Neuronal stem cell (in vitro differentiated cells): ENCODE measurements around the gene IL6R.

ENCODE experiments used
- DNase-seq: peaks from one replicate; pipeline ENCODE4 v3.0.0-alpha.2; 2013; ENCODE audit warnings: low spot score
- H2AFZ ChIP-seq: one replicate; pipeline ENCODE4 v1.6.1; 2013; ENCODE audit warnings: mild to moderate bottlenecking, low read length, inconsistent platforms
- H2AK5ac ChIP-seq: 2 replicates; pipeline ENCODE4 v1.6.1; 2013; ENCODE audit warnings: low read depth, mild to moderate bottlenecking, inconsistent platforms, low read length, moderate library complexity, mixed read lengths
- H2BK120ac ChIP-seq: 2 replicates; pipeline ENCODE4 v1.6.1; 2013; ENCODE audit warnings: low read depth, mild to moderate bottlenecking, inconsistent platforms, low read length, moderate library complexity, mixed read lengths
- H2BK12ac ChIP-seq: one replicate; pipeline ENCODE4 v1.6.1; 2013; ENCODE audit warnings: low read length, inconsistent platforms
- H2BK15ac ChIP-seq: 2 replicates; pipeline ENCODE4 v1.6.1; 2013; ENCODE audit warnings: mild to moderate bottlenecking, low read length, inconsistent platforms, mixed read lengths
- H2BK5ac ChIP-seq: one replicate; pipeline ENCODE4 v1.6.1; 2013; ENCODE audit warnings: inconsistent platforms, mild to moderate bottlenecking, low read length, moderate library complexity
- H3K14ac ChIP-seq: one replicate; pipeline ENCODE4 v1.6.1; 2013; ENCODE audit warnings: low read length, inconsistent platforms
- H3K18ac ChIP-seq: 2 replicates; pipeline ENCODE4 v1.6.1; 2013; ENCODE audit warnings: low read length, inconsistent platforms
- H3K23ac ChIP-seq: 2 replicates; pipeline ENCODE4 v1.6.1; 2013; ENCODE audit warnings: low read depth, mild to moderate bottlenecking, mixed read lengths, low read length, inconsistent platforms; ENCODE audit not compliant: poor library complexity
- H3K27ac ChIP-seq: replicated peaks from 3 replicates; pipeline ENCODE4 v1.5.1; 2013; ENCODE audit warnings: low read length, inconsistent platforms
- H3K27me3 ChIP-seq, 3 experiments: 2 replicates each; pipeline ENCODE4 v1.6.1; 2013; ENCODE audit warnings: low read length in 3 of 3, mild to moderate bottlenecking in 2 of 3, inconsistent platforms in 1 of 3, low read depth in 1 of 3, mixed read lengths in 1 of 3, moderate library complexity in 1 of 3; ENCODE audit not compliant: control insufficient read depth in 3 of 3, insufficient read depth in 3 of 3
- H3K36me3 ChIP-seq, 2 donors: replicated peaks in 1 of 2; 2 replicates each; pipeline ENCODE4 v1.6.1; 2013; ENCODE audit warnings: low read length in 2 of 2; ENCODE audit not compliant: control insufficient read depth in 2 of 2, insufficient read depth in 2 of 2
- H3K4ac ChIP-seq: 2 replicates; pipeline ENCODE4 v1.6.1; 2013; ENCODE audit warnings: inconsistent platforms, mild to moderate bottlenecking, low read length, moderate library complexity
- H3K4me1 ChIP-seq, 2 donors: 1 replicate in 1 of 2; 2 replicates in 1 of 2; pipeline ENCODE4 v1.6.1; 2013; ENCODE audit warnings: low read length in 2 of 2, low read depth in 1 of 2; ENCODE audit not compliant: control insufficient read depth in 2 of 2, insufficient read depth in 1 of 2
- H3K4me2 ChIP-seq: one replicate; pipeline ENCODE4 v1.6.1; 2013; ENCODE audit warnings: mild to moderate bottlenecking, low read length, inconsistent platforms; ENCODE audit not compliant: insufficient read depth, poor library complexity, severe bottlenecking
- H3K4me3 ChIP-seq, 2 donors: 2 replicates each; pipeline ENCODE4 v1.5.1; 2013; ENCODE audit warnings: low read length in 2 of 2, mild to moderate bottlenecking in 2 of 2, inconsistent platforms in 1 of 2, moderate library complexity in 1 of 2
- H3K79me1 ChIP-seq: one replicate; pipeline ENCODE4 v1.6.1; 2013; ENCODE audit warnings: low read depth, mild to moderate bottlenecking, inconsistent platforms, low read length, moderate library complexity
- H3K9ac ChIP-seq: one replicate; pipeline ENCODE4 v1.6.1; 2013; ENCODE audit warnings: mild to moderate bottlenecking, low read depth, low read length, inconsistent platforms; ENCODE audit not compliant: poor library complexity
- H3K9me3 ChIP-seq, 2 donors: replicated peaks in 1 of 2; 2 replicates each; pipeline versions ENCODE3 to v1.6.1; 2013; ENCODE audit warnings: low read length in 2 of 2, mild to moderate bottlenecking in 2 of 2, inconsistent platforms in 1 of 2, low read depth in 1 of 2, mixed read lengths in 1 of 2, moderate library complexity in 1 of 2; ENCODE audit not compliant: control insufficient read depth in 2 of 2, insufficient read depth in 1 of 2
- H4K8ac ChIP-seq: one replicate; pipeline ENCODE4 v1.6.1; 2013; ENCODE audit warnings: low read depth, mild to moderate bottlenecking, inconsistent platforms, low read length, moderate library complexity
- H4K91ac ChIP-seq: one replicate; pipeline ENCODE4 v1.6.1; 2013; ENCODE audit warnings: low read length, low read depth, mild to moderate bottlenecking, inconsistent platforms; ENCODE audit not compliant: poor library complexity
- WGBS, 2 donors: extraction: QIAGEN DNeasy Blood & Tissue Kit; methylation state at CpG; one replicate each; pipeline ENCODE4 v1.1.7; 2013; ENCODE audit warnings: missing lambda C conversion rate in 2 of 2, mixed read lengths in 1 of 2; ENCODE audit not compliant: insufficient read length in 2 of 2, insufficient replicate concordance in 1 of 2; ENCODE audit errors: extremely low coverage in 2 of 2; 5-methylcytosine and 5-hydroxymethylcytosine counted together

The IL6R gene

GRCh38 chr1:154403983-154404382 is 1.2 kb upstream of the IL6R start:
- no peak overlapping the region for H3K23ac ChIP-seq
- H3K9ac ChIP-seq: no peak overlapping the region
- no peak overlapping the region for H4K91ac ChIP-seq
- no peak overlapping the region for H3K27ac ChIP-seq
- H2BK120ac ChIP-seq: no peak overlapping the region
- no peaks in the 10 kb centered on the region for H3K9me3 ChIP-seq
- no peak overlapping the region for H2BK5ac ChIP-seq
- peaks cover 4 to 77% (median 40%) of the 10 kb centered on the region in 3 experiments for H3K27me3 ChIP-seq
- H4K8ac ChIP-seq: no peak overlapping the region
- no peak overlapping the region for H3K4ac ChIP-seq
- H3K4me1 ChIP-seq: peaks cover 4 to 8% of the 10 kb centered on the region in 2 donors
- H2BK15ac ChIP-seq: no peak overlapping the region
- no peaks in the 10 kb centered on the region for H3K36me3 ChIP-seq
- H2AFZ ChIP-seq: no peak overlapping the region
- H3K79me1 ChIP-seq: peaks cover 2% of the 10 kb centered on the region
- no peak overlapping the region for H3K18ac ChIP-seq
- no peak overlapping the region for H3K4me3 ChIP-seq
- H2BK12ac ChIP-seq: no peak overlapping the region
- no peak for DNase-seq
- no CpG with 5 or more reads among the region's 3 CpGs for WGBS, 2 donors
- H2AK5ac ChIP-seq: no peak overlapping the region
- no peak overlapping the region for H3K14ac ChIP-seq
- H3K4me2 ChIP-seq: no peak overlapping the region

- Histone ChIP-seq H3K36me3 (no peaks in the 10 kb centered on the region), H3K27ac (no peak overlapping the region), H3K4me3 (no peak overlapping the region), H3K79me1 (peaks cover 2% of the 10 kb centered on the region), H3K9me3 (no peaks in the 10 kb centered on the region), H3K4me2 (no peak overlapping the region), H4K91ac (no peak overlapping the region), H4K8ac (no peak overlapping the region), H2BK5ac (no peak overlapping the region), H2AFZ (no peak overlapping the region), H3K23ac (no peak overlapping the region), H3K4ac (no peak overlapping the region), H2BK12ac (no peak overlapping the region), H3K4me1 (peaks cover 4 to 8% of the 10 kb centered on the region in 2 donors), H2BK15ac (no peak overlapping the region), H2BK120ac (no peak overlapping the region), H3K14ac (no peak overlapping the region), H3K18ac (no peak overlapping the region), H2AK5ac (no peak overlapping the region), H3K27me3 (peaks cover 4 to 83% (median 40%) of the 10 kb centered on the region in 3 experiments), H3K9ac (no peak overlapping the region)
- no peak for DNase-seq
- no CpG with 5 or more reads among the region's 11 CpGs for WGBS, 2 donors
These were observed 622 bp upstream of the IL6R start for GRCh38 chr1:154404511-154404931.

- Histone ChIP-seq H2BK12ac (no peak overlapping the region), H3K23ac (peak overlapping the region; percentile 63), H3K4me3 (peak overlapping the region; percentile 35 to 78), H3K9me3 (no peaks in the 10 kb centered on the region), H3K4me1 (peaks cover 8% of the 10 kb centered on the region in 2 donors), H4K8ac (no peak overlapping the region), H2BK15ac (peak overlapping the region; percentile 39), H3K18ac (peak overlapping the region; percentile 90), H3K4ac (no peak overlapping the region), H3K36me3 (no peaks in the 10 kb centered on the region), H3K27ac (no peak overlapping the region), H3K27me3 (peaks cover 4 to 93% (median 40%) of the 10 kb centered on the region in 3 experiments), H2BK120ac (no peak overlapping the region), H3K79me1 (peaks cover 2% of the 10 kb centered on the region), H3K9ac (peak overlapping the region; percentile 88), H3K14ac (peak overlapping the region; percentile 86), H2AFZ (peak overlapping the region; percentile 92), H3K4me2 (peak overlapping the region; percentile 100), H2AK5ac (peak overlapping the region; percentile 11), H2BK5ac (no peak overlapping the region), H4K91ac (no peak overlapping the region)
- WGBS, 2 donors: no CpG with 5 or more reads among the region's 40 CpGs
- peak; percentile 24 for DNase-seq
These were observed 816 bp downstream of the IL6R start for GRCh38 chr1:154405747-154406571.

- no peak overlapping the region for H2BK15ac ChIP-seq
- no peaks in the 10 kb centered on the region for H3K36me3 ChIP-seq
- no peak overlapping the region for H3K4me2 ChIP-seq
- no peak overlapping the region for H2AFZ ChIP-seq
- H2BK12ac ChIP-seq: no peak overlapping the region
- no peak overlapping the region for H3K23ac ChIP-seq
- H3K18ac ChIP-seq: no peak overlapping the region
- H3K4me3 ChIP-seq: no peak overlapping the region
- H3K9me3 ChIP-seq: no peaks in the 10 kb centered on the region
- H3K27ac ChIP-seq: no peak overlapping the region
- no peak overlapping the region for H2BK5ac ChIP-seq
- no peak overlapping the region for H3K14ac ChIP-seq
- H2AK5ac ChIP-seq: no peak overlapping the region
- peaks cover 4 to 90% (median 40%) of the 10 kb centered on the region in 3 experiments for H3K27me3 ChIP-seq
- no peak overlapping the region for H3K9ac ChIP-seq
- H4K8ac ChIP-seq: no peak overlapping the region
- DNase-seq: no peak
- peaks cover 8% of the 10 kb centered on the region in 2 donors for H3K4me1 ChIP-seq
- no peak overlapping the region for H4K91ac ChIP-seq
- H3K79me1 ChIP-seq: peaks cover 2% of the 10 kb centered on the region
- no peak overlapping the region for H2BK120ac ChIP-seq
- no peak overlapping the region for H3K4ac ChIP-seq
These were observed 1.4 kb downstream of the IL6R start for GRCh38 chr1:154406572-154406879.
